HG02885 (cell line): Measurements from ENCODE around the gene HIVEP2.

Source experiments
- ATAC-seq: cut with Tn5 transposase; IDR thresholded peaks from one replicate; pipeline ENCODE4 v1.9.1; 2021; ENCODE audit warnings: mild to moderate bottlenecking; ENCODE audit not compliant: unreplicated experiment, poor library complexity

HIVEP2 gene

DNA sequence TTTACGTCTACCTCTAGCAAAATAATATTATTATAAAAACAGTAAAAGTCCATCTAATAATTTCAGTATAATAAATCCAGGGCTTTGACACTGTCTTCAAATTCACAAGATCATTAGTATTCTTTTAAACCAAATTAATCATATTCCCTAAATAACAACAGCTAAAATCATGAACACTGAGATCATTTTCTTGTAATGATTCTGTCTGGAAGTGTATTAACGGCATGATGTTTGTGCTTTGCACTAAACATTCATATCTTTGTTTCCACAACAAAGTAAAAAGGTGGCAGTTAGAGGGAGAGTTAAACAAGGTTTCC lies 18.8 kb downstream of the HIVEP2 start:
- no peak for ATAC-seq

GRCh38 chr6:142925575-142926110 lies 19.3 kb downstream of the HIVEP2 start:
- ATAC-seq = no peak

DNA sequence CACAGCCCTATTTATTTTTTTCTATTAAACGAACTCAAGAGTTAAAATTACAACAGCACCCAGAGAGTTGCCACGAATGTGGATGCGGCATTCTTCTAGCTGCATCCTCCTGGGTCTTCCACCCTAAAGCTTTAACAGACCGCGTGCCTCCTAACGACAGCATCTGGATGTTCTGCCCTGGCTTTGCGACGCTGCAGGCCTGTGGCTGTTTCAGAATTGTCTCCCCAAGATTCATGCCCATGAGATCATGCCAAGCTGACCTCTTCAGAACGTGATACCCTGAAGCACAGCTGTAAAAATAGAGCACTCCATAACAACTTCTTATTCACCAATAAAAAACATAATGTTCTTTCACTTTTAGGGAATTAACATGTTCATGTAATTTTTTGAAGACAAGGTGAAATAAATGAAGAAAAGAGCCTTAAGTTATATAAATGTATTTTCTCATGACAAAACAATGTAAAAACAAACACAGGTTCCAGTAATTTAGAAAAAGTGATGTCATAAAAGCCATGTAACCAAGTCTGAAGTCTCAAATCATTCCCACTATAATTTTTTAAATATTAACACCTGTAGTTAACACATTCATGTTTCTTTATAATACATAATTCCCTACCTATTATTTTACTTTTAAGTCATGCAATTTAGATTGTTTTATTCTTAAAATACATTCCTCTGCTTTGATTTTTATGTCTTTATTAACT lies 26.5 kb downstream of the HIVEP2 start:
- ATAC-seq = no peak

- ATAC-seq = no peak
Measured at GRCh38 chr6:142916881-142917280, 28.1 kb downstream of the HIVEP2 start.

GRCh38 chr6:142914937-142915697 lies 29.9 kb downstream of the HIVEP2 start:
- ATAC-seq = no peak

DNA sequence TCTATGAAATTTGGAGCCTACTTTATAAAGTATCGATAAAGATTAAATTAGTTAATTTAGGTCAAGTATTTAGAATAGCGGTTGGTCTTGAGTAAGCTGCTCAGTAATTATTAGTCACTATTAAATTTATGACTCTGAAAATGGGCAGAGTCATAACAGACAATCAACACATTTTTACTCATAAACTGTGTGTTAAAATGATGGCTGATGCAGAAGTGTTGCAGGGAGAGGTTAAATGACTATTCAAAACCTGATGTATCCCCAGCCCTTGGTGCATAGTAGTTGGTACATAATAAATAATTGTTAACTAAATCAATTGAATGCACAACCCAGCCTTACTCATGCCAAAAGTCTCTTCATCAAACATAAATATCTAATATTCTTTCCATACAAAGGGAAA lies 30.6 kb downstream of the HIVEP2 start:
- no peak for ATAC-seq

DNA sequence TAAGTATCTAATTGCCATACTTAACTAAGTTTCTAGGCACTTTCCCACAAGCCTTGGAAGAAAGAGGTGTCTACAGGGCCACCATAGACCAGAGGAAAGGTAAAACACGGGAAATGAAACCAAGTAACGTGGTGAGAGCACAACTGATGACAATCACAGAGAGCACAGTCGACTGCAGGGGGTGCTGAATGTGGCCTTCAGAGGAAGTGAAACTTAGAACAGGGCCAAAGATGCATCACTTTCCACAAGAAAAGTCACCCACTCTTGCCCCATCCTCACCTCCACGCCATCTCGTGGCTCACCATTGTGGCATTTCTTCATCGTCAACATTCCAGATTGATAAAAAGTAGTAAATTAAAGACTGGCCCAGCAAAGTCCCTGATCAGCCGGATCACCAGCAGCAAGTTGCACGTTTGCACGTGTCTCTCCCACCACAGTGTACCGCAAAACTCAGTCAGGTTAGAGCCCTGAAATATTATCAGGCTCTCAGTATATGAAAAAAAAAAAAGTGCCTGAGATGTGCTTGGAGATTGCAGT lies 31.4 kb downstream of the HIVEP2 start:
- ATAC-seq = peak; percentile 94

DNA sequence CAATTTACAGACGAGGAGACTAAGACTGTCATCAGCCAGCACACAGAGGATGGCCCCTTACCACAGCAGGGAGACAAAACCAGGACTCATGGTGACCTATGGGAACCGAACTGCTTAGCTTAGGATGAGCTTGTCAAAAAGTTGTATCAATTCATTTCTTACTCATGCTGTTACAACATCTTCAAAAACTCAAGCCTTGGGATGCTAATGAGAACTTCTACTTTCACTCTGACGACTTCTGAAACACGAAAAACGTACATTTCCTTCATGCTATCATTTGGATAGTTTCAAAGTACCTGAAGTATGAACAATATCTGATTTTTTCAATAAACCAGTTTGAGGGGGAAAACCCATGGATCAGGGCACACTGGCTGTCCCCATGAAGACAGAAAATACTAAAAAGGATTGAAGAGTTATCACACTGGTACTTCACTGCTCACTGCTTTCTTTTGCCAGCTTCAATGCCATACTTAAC lies 31.9 kb downstream of the HIVEP2 start:
- peak; percentile 69 for ATAC-seq

- no peak for ATAC-seq
Measured at GRCh38 chr6:142912125-142912524, 32.9 kb downstream of the HIVEP2 start.

GRCh38 chr6:142911430-142911829 lies 33.5 kb downstream of the HIVEP2 start:
- no peak for ATAC-seq

GRCh38 chr6:142909686-142910085 lies 35.3 kb downstream of the HIVEP2 start:
- no peak for ATAC-seq

- no peak for ATAC-seq
Measured at GRCh38 chr6:142908235-142908634, 36.7 kb downstream of the HIVEP2 start.

- peak; percentile 16 for ATAC-seq
Measured at GRCh38 chr6:142907544-142907943, 37.4 kb downstream of the HIVEP2 start.

DNA sequence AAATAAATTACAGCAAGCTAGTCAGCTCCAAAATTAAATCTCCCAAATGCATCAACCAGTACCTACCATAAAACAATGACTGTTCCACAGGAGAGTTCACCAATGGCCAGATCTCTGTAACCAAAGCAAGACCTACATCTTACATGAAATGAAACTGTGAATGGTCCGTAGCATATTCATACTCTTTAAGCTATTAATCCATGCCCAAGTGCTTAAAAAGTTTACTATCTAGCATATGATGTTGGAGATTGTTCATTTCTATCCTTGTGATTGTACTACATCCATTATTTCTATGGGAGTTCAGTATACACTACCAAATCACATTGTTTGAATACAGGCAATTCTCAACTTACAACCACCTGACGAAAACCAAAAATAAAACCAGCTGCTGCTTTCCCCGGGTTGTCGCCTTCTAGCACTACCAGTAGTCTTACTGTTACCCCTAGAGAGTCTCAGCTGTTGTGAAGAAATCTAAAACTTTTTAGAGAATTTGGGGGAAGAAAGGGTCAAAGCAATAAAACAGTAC lies 38.0 kb downstream of the HIVEP2 start:
- peak; percentile 65 for ATAC-seq

GRCh38 chr6:142903812-142904211 lies 41.2 kb downstream of the HIVEP2 start:
- ATAC-seq = no peak

DNA sequence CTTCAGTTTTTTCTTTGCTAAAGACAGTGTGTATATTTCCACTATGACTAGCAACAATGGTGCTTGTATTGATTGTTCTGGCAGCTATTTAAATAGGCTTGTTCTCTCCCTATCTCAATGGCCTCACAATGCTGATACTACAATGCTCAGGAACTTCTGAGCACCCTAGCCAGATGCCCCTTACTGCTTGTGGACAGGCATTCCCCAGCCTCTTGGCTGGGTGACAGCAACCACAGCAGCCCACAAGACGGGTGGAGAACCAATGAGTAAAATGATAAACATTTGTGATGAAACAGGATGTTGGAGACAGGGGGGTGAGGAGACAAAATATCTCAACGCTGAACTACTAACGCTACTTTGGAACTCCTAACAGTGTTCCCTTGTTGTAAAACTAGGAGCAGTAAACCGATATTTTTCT lies 42.3 kb downstream of the HIVEP2 start:
- peak; percentile 76 for ATAC-seq

GRCh38 chr6:142901611-142902010 lies 43.4 kb downstream of the HIVEP2 start:
- ATAC-seq = no peak

DNA sequence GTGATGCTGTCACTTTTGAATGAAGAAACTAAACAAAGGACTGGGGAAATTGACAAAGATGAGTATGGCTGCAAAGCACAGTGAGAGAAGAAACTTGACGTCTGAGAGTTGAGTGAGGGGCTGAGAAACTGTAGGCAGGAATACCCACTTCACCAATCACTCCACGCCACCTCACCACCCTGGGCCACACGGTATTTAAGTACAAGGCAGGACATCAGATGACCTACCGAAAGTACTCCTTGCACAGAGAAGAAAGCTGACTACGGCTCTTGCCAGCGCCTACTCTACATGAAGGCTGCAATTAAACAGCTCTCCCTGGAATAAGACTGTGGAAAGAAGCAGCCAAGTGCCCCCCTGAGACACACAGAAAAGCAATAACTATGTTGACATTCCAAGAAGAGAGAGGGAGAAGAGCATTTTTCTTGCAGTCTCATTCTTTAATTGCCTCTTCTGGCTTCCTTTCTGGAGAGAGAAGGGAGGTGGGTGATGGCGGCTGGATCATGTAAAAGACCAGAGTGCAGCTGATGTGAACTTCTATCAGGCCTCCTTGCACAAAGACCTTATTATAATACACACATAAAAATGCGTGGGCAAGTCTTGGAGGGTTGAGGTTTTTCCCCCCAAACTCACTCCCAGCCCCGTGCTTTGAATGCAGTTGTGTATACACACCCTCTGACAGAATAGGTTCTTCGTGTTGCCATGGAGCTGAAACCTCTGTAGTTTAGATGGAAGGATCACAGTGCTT lies 44.6 kb downstream of the HIVEP2 start:
- ATAC-seq = no peak

GRCh38 chr6:142898927-142899895 lies 45.8 kb downstream of the HIVEP2 start:
- no peak for ATAC-seq
